ENCODE data around the gene HSH2D. TPM values are rescaled to one million over a fixed set of nuclear protein-coding genes. Genes with fewer than 3 reads are reported as not detected.

The HSH2D gene
- total RNA-seq = 10 to 100 TPM; 38.1 to 40.3 TPM

GRCh38 chr19:16143399-16144215 is at the start of gene HSH2D:
Gene HSH2D, plus strand, starts transcription at chr19:16143685. Its CDS starts 5,066 bp downstream, at chr19:16148751.

GRCh38 chr19:16111160-16111908 is 32.2 kb upstream of the HSH2D start, which contains the start of gene RAB8A:
Gene RAB8A, plus strand, starts transcription at chr19:16111889. Its CDS starts 13 bp downstream, at chr19:16111902.

GRCh38 chr19:16185123-16185767 is 41.8 kb downstream of the HSH2D start, which contains the start of gene FAM32A:
Gene FAM32A, plus strand, starts transcription at chr19:16185410. Its CDS starts 33 bp downstream, at chr19:16185443.

GRCh38 chr19:16197622-16198369 is 54.3 kb downstream of the HSH2D start, which contains the start of gene AP1M1:
Gene AP1M1, plus strand, starts transcription at chr19:16197911. Its CDS starts 116 bp downstream, at chr19:16198027.

Other genes starting within 250 kb of the HSH2D start
- gene CYP4F2, start 245.6 kb upstream of the HSH2D start, total RNA-seq = not detected
- not detected for gene CYP4F11, start 209.2 kb upstream of the HSH2D start, total RNA-seq
- gene OR10H4, start 194.7 kb upstream of the HSH2D start, total RNA-seq = not detected
- 100 to 1,000 TPM; 334 to 348 TPM for gene TPM4, start 67.2 kb upstream of the HSH2D start, total RNA-seq
- gene RAB8A, start 31.8 kb upstream of the HSH2D start, total RNA-seq = 100 to 1,000 TPM; 107 to 112 TPM
- gene CIB3, start 29.8 kb downstream of the HSH2D start, total RNA-seq = not detected
- 10 to 100 TPM; 59.5 to 60.7 TPM for gene FAM32A, start 41.7 kb downstream of the HSH2D start, total RNA-seq
- 100 to 1,000 TPM; 130 to 136 TPM for gene AP1M1, start 54.2 kb downstream of the HSH2D start, total RNA-seq
- 100 to 1,000 TPM; 386 to 395 TPM for gene KLF2, start 181.1 kb downstream of the HSH2D start, total RNA-seq

Measured in activated naive CD4-positive, alpha-beta T cell treated with anti-CD3 and anti-CD28 coated beads, Interleukin-2, amount 10 ng/mL, durations not matched to agents 5 hours and 36 hours (primary cell).